H1 (cell line): ENCODE results near the gene SLC28A2. TPM values are rescaled to one million over a fixed set of nuclear protein-coding genes. Genes with fewer than 3 reads are reported as not detected.

Experiments used
- FOSL1 ChIP-seq: IDR thresholded peaks from 2 replicates; pipeline ENCODE4 v1.6.1; 2011; ENCODE audit warnings: mild to moderate bottlenecking, low read depth, low read length, moderate library complexity; ENCODE audit not compliant: insufficient read depth
- NANOG ChIP-seq: IDR thresholded peaks from 2 replicates; pipeline ENCODE4 v1.6.1; 2011; ENCODE audit warnings: low read length, low read depth, mild to moderate bottlenecking, inconsistent platforms; ENCODE audit not compliant: insufficient read depth, poor library complexity, severe bottlenecking
- RFX5 ChIP-seq: IDR thresholded peaks from 2 replicates; pipeline ENCODE4 v1.6.1; 2011; ENCODE audit warnings: low read depth, low read length, improper control_type of control experiment, borderline replicate concordance
- SIN3A ChIP-seq, 2 experiments: IDR thresholded peaks in 1 of 2; conservative IDR thresholded peaks in 1 of 2; 2 replicates each; pipeline ENCODE4 v1.6.1; 2011 to 2012; ENCODE audit warnings: low read length in 2 of 2, improper control_type of control experiment in 1 of 2, low read depth in 1 of 2, mild to moderate bottlenecking in 1 of 2
- SIX5 ChIP-seq: IDR thresholded peaks from 2 replicates; pipeline ENCODE4 v1.6.1; 2011; ENCODE audit warnings: mild to moderate bottlenecking, low read depth, low read length
- SP2 ChIP-seq: IDR thresholded peaks from 2 replicates; pipeline ENCODE4 v1.6.1; 2012; ENCODE audit warnings: mild to moderate bottlenecking, low read length, inconsistent platforms
- TBP ChIP-seq: IDR thresholded peaks from 2 replicates; pipeline ENCODE4 v1.6.1; 2011; ENCODE audit warnings: low read depth, low read length, improper control_type of control experiment
- ZNF274 ChIP-seq: IDR thresholded peaks from 2 replicates; pipeline ENCODE4 v1.7.0; 2012; ENCODE audit warnings: low read length, borderline replicate concordance; ENCODE audit errors: extremely low read depth
- polyA plus RNA-seq, 7 experiments: library from polyadenylated mRNA; depleted of rRNA in 3 of 7; stranded (reverse) in 5 of 7; unstranded in 2 of 7; fragments of >200 nt in 5 of 7; fragments of 200-250 nt in 2 of 7; gene quantifications; 1 replicate in 5 of 7; 2 replicates in 1 of 7; 4 replicates in 1 of 7; pipeline versions ENCODE4 v1.2.1 to v1.2.3, GENCODE V29; 2011 to 2013; ENCODE audit warnings: missing spikeins in 2 of 7, mixed read lengths in 2 of 7
- total RNA-seq: library from RNA; stranded (reverse); fragmentation: NEBNext Ultra II Directional; extraction: Animal tissue kit (Norgen Biotek cat#: 25700); gene quantifications from 2 replicates; pipeline ENCODE4 v1.2.1, GENCODE V29; 2021
- TF ChIP-seq, protein P1 (sequence below): fragments of 300-600 bp; sonication (generic); IDR thresholded peaks from 2 replicates; pipeline ENCODE4 v1.7.1; 2012; ENCODE audit warnings: low read length, moderate library complexity, mild to moderate bottlenecking, inconsistent platforms; ENCODE audit not compliant: insufficient replicate concordance
- TF ChIP-seq, protein P2 (sequence below): IDR thresholded peaks from 2 replicates; pipeline ENCODE4 v1.6.1; 2011; ENCODE audit warnings: low read depth, mild to moderate bottlenecking, low read length; ENCODE audit not compliant: insufficient read depth

The SLC28A2 gene
- total and polyA plus RNA-seq, 2 of the 8 experiments (the other 6 are each of a cell fraction or from before 2014, with no cell fraction given): 0.11 TPM; not detected in 1

DNA sequence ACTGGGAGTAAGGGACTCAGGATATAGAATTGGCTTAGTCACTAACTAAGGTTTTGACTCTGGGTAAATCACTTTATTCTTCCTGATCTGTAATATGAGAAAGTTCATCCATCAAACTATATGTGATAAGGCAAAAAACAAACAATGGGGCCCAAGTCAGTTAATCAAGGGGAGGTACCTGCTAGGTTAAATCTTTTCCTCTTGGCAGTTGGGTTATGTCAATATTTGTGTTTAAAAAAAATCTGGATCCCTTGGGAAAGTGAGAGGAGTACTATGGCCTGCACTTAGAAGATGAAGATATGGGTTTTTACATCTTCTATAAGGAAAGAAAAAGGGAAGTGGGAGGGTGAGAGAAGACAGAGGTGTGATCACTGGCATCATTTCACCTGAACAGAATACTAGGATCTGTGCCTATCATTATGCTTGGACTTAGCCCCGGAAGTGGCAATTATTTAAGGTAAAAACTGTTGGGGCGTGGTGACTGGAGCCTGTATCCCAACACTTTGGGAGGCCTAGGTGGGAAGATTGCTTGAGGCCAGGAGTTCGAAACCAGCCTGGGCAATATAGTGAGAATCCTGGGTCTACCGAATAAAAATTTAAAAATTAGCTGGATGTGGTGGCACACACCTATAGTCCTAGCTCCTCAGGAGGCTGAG is 2.8 kb upstream of the SLC28A2 start (continued):
- TF ChIP-seq, protein P1, sequence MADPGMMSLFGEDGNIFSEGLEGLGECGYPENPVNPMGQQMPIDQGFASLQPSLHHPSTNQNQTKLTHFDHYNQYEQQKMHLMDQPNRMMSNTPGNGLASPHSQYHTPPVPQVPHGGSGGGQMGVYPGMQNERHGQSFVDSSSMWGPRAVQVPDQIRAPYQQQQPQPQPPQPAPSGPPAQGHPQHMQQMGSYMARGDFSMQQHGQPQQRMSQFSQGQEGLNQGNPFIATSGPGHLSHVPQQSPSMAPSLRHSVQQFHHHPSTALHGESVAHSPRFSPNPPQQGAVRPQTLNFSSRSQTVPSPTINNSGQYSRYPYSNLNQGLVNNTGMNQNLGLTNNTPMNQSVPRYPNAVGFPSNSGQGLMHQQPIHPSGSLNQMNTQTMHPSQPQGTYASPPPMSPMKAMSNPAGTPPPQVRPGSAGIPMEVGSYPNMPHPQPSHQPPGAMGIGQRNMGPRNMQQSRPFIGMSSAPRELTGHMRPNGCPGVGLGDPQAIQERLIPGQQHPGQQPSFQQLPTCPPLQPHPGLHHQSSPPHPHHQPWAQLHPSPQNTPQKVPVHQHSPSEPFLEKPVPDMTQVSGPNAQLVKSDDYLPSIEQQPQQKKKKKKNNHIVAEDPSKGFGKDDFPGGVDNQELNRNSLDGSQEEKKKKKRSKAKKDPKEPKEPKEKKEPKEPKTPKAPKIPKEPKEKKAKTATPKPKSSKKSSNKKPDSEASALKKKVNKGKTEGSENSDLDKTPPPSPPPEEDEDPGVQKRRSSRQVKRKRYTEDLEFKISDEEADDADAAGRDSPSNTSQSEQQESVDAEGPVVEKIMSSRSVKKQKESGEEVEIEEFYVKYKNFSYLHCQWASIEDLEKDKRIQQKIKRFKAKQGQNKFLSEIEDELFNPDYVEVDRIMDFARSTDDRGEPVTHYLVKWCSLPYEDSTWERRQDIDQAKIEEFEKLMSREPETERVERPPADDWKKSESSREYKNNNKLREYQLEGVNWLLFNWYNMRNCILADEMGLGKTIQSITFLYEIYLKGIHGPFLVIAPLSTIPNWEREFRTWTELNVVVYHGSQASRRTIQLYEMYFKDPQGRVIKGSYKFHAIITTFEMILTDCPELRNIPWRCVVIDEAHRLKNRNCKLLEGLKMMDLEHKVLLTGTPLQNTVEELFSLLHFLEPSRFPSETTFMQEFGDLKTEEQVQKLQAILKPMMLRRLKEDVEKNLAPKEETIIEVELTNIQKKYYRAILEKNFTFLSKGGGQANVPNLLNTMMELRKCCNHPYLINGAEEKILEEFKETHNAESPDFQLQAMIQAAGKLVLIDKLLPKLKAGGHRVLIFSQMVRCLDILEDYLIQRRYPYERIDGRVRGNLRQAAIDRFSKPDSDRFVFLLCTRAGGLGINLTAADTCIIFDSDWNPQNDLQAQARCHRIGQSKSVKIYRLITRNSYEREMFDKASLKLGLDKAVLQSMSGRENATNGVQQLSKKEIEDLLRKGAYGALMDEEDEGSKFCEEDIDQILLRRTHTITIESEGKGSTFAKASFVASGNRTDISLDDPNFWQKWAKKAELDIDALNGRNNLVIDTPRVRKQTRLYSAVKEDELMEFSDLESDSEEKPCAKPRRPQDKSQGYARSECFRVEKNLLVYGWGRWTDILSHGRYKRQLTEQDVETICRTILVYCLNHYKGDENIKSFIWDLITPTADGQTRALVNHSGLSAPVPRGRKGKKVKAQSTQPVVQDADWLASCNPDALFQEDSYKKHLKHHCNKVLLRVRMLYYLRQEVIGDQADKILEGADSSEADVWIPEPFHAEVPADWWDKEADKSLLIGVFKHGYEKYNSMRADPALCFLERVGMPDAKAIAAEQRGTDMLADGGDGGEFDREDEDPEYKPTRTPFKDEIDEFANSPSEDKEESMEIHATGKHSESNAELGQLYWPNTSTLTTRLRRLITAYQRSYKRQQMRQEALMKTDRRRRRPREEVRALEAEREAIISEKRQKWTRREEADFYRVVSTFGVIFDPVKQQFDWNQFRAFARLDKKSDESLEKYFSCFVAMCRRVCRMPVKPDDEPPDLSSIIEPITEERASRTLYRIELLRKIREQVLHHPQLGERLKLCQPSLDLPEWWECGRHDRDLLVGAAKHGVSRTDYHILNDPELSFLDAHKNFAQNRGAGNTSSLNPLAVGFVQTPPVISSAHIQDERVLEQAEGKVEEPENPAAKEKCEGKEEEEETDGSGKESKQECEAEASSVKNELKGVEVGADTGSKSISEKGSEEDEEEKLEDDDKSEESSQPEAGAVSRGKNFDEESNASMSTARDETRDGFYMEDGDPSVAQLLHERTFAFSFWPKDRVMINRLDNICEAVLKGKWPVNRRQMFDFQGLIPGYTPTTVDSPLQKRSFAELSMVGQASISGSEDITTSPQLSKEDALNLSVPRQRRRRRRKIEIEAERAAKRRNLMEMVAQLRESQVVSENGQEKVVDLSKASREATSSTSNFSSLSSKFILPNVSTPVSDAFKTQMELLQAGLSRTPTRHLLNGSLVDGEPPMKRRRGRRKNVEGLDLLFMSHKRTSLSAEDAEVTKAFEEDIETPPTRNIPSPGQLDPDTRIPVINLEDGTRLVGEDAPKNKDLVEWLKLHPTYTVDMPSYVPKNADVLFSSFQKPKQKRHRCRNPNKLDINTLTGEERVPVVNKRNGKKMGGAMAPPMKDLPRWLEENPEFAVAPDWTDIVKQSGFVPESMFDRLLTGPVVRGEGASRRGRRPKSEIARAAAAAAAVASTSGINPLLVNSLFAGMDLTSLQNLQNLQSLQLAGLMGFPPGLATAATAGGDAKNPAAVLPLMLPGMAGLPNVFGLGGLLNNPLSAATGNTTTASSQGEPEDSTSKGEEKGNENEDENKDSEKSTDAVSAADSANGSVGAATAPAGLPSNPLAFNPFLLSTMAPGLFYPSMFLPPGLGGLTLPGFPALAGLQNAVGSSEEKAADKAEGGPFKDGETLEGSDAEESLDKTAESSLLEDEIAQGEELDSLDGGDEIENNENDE: no peak
- TF ChIP-seq RFX5 (no peak), ZNF274 (no peak), FOSL1 (no peak), SIX5 (no peak), TBP (no peak), SIN3A (conservative IDR thresholded peaks at IDR 0.05 in 1 of 2, IDR thresholded peaks at IDR 0.05 in 1 of 2; ENCODE audit: low read depth in 1 of 2, low read length in 2 of 2) (no peak), SP2 (no peak), NANOG (no peak)
- TF ChIP-seq, protein P2, sequence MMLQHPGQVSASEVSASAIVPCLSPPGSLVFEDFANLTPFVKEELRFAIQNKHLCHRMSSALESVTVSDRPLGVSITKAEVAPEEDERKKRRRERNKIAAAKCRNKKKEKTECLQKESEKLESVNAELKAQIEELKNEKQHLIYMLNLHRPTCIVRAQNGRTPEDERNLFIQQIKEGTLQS: no peak
